ENCODE measurements around the gene KIF26B. TPM values are rescaled to one million over a fixed set of nuclear protein-coding genes. Genes with fewer than 3 reads are reported as not detected.
A peak's percentile ranks its signal among the peaks of the same experiment; 100 is the strongest.

KIF26B gene
- total and polyA plus RNA-seq, 2 experiments from 2014 or later: 0.03 to 0.76 TPM

DNA sequence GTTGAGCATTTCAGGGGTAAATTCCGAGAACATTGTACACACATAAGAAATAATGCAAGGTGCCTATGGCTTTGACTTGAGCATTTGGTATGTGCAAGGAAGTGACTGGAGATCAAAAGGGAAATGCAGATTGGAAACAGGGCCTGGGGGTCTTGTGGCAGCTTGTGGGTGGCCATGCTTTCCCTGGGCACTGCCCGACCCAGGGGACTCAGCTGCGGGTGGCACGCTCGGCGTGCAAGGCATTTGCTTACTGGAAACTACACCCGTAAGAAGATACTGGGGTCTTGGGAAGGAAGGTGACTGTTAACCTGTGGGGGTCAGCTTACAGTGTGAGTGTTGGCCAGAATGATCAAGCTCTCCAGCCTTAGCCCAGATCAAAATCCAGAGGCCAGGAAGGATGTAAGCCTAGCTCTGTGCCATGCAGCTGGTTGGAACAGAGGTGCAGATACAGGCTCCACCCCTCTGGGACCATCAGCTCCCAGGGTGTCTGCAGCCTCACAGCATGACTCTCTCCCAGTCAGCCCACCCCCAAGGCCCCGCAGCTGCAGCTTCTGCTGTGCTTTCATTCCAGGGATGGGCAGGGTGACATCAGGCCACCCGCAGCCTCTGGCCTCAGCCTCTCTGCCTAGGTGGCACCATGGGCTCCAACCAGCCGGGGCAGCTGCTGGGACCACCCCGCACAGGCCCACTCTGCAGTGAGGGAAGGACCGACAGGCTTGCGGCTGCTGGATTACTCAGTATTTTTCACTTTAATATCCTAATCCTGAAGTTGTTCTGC, 55.1 kb downstream of the KIF26B start:
- peaks cover 10% of the 10 kb centered on the region for H3K27me3 Mint-ChIP-seq (ENCODE audit: insufficient read depth, low read depth, poor library complexity)
- no peaks in the 10 kb centered on the region for H3F3A ChIP-seq (replicated peaks; ENCODE audit: low read depth)

More for the DNA sequence above, 55.1 kb downstream of the KIF26B start:
- TF ChIP-seq, protein P1, sequence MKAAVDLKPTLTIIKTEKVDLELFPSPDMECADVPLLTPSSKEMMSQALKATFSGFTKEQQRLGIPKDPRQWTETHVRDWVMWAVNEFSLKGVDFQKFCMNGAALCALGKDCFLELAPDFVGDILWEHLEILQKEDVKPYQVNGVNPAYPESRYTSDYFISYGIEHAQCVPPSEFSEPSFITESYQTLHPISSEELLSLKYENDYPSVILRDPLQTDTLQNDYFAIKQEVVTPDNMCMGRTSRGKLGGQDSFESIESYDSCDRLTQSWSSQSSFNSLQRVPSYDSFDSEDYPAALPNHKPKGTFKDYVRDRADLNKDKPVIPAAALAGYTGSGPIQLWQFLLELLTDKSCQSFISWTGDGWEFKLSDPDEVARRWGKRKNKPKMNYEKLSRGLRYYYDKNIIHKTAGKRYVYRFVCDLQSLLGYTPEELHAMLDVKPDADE (IDR thresholded peaks at IDR 0.05): no peak
- no peak for TF ChIP-seq STAT1 (IDR thresholded peaks at IDR 0.05; ENCODE audit: unreplicated experiment)
- no peak for TF ChIP-seq ZNF114 (CRISPR knock-in tag; IDR thresholded peaks at IDR 0.05)
- no peak for TF ChIP-seq POLR2AphosphoS5 (IDR thresholded peaks at IDR 0.05; ENCODE audit: low read depth)
- no peak for TF ChIP-seq EZH2 (IDR thresholded peaks at IDR 0.05; ENCODE audit: low read depth, unreplicated experiment)
- TF ChIP-seq, protein P2, sequence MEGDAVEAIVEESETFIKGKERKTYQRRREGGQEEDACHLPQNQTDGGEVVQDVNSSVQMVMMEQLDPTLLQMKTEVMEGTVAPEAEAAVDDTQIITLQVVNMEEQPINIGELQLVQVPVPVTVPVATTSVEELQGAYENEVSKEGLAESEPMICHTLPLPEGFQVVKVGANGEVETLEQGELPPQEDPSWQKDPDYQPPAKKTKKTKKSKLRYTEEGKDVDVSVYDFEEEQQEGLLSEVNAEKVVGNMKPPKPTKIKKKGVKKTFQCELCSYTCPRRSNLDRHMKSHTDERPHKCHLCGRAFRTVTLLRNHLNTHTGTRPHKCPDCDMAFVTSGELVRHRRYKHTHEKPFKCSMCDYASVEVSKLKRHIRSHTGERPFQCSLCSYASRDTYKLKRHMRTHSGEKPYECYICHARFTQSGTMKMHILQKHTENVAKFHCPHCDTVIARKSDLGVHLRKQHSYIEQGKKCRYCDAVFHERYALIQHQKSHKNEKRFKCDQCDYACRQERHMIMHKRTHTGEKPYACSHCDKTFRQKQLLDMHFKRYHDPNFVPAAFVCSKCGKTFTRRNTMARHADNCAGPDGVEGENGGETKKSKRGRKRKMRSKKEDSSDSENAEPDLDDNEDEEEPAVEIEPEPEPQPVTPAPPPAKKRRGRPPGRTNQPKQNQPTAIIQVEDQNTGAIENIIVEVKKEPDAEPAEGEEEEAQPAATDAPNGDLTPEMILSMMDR (conservative IDR thresholded peaks at IDR 0.05; ENCODE audit: low read depth in 2 of 2): no peak
- TF ChIP-seq ZNF331 (CRISPR knock-in tag; IDR thresholded peaks at IDR 0.05; ENCODE audit: low read depth): no peak
- TF ChIP-seq CREB1 (CRISPR knock-in tag; IDR thresholded peaks at IDR 0.05; ENCODE audit: low read depth): no peak
- no peak for TF ChIP-seq NANOG (IDR thresholded peaks at IDR 0.05; ENCODE audit: borderline replicate concordance)
- TF ChIP-seq EZH2phosphoT487 (IDR thresholded peaks at IDR 0.05; ENCODE audit: unreplicated experiment): no peak
- TF ChIP-seq, protein P3, sequence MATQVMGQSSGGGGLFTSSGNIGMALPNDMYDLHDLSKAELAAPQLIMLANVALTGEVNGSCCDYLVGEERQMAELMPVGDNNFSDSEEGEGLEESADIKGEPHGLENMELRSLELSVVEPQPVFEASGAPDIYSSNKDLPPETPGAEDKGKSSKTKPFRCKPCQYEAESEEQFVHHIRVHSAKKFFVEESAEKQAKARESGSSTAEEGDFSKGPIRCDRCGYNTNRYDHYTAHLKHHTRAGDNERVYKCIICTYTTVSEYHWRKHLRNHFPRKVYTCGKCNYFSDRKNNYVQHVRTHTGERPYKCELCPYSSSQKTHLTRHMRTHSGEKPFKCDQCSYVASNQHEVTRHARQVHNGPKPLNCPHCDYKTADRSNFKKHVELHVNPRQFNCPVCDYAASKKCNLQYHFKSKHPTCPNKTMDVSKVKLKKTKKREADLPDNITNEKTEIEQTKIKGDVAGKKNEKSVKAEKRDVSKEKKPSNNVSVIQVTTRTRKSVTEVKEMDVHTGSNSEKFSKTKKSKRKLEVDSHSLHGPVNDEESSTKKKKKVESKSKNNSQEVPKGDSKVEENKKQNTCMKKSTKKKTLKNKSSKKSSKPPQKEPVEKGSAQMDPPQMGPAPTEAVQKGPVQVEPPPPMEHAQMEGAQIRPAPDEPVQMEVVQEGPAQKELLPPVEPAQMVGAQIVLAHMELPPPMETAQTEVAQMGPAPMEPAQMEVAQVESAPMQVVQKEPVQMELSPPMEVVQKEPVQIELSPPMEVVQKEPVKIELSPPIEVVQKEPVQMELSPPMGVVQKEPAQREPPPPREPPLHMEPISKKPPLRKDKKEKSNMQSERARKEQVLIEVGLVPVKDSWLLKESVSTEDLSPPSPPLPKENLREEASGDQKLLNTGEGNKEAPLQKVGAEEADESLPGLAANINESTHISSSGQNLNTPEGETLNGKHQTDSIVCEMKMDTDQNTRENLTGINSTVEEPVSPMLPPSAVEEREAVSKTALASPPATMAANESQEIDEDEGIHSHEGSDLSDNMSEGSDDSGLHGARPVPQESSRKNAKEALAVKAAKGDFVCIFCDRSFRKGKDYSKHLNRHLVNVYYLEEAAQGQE (IDR thresholded peaks at IDR 0.05; ENCODE audit: unreplicated experiment): no peak
- no peak overlapping the region for H3K4me3 Mint-ChIP-seq
- H4K20me1 ChIP-seq (replicated peaks; ENCODE audit: insufficient read depth): no peaks in the 10 kb centered on the region
- no peaks in the 10 kb centered on the region for H3K9me2 ChIP-seq (ENCODE audit: insufficient read depth)
- H3K27me3 ChIP-seq (ENCODE audit: insufficient read depth): no peaks in the 10 kb centered on the region
- H3K36me3 ChIP-seq (ENCODE audit: insufficient read depth): peaks cover 8% of the 10 kb centered on the region
- no peak overlapping the region for H3K27ac ChIP-seq (ENCODE audit: low read depth)
- H3K79me2 ChIP-seq (replicated peaks; ENCODE audit: insufficient read depth): no peaks in the 10 kb centered on the region
- H3K9me3 Mint-ChIP-seq: peaks cover 42% of the 10 kb centered on the region
- no peak for ATAC-seq
- no peak for DNase-seq (ENCODE audit: low spot score)
- H3K4me2 ChIP-seq: no peak overlapping the region
- no peaks in the 10 kb centered on the region for H3K4me1 ChIP-seq (ENCODE audit: insufficient read depth)
- H3K27ac Mint-ChIP-seq: no peak overlapping the region
- peaks cover 32% of the 10 kb centered on the region for H3K36me3 Mint-ChIP-seq (ENCODE audit: low read depth)
- peaks cover 3% of the 10 kb centered on the region; the same call in 1 of the 3 replicates for H3K4me1 Mint-ChIP-seq
- H2AFZ ChIP-seq: 0 out of 2 replicates have a peak overlapping the region, but pooled peaks have one; percentile 14
- no peak overlapping the region for H3K4me3 ChIP-seq
